BJ (cell line): ENCODE data around the gene BBX. TPM values are rescaled to one million over a fixed set of nuclear protein-coding genes. Genes with fewer than 3 reads are reported as not detected.

Experiments used
- CTCF ChIA-PET: fragments of 350-600 bp; formaldehyde crosslinking; extraction: SDS; loops from one replicate; lab custom pipeline; 2021; ENCODE audit warnings: antibody characterized with exemption, inconsistent platforms; lab: Yijun Ruan, JAX
- POLR2A ChIA-PET: fragments of 300-600 bp; sonication (Branson Sonifier 250); formaldehyde crosslinking; extraction: SDS; loops from one replicate; lab custom pipeline; 2021; ENCODE audit warnings: antibody characterized with exemption; lab: Charles Lee
- DNase-seq: peaks from one replicate; pipeline ENCODE4 v3.0.0-alpha.2; 2011; ENCODE audit warnings: low read depth
- H3K27me3 ChIP-seq: 2 replicates; pipeline ENCODE4 v1.6.0; 2011; ENCODE audit warnings: low read length; ENCODE audit not compliant: control insufficient read depth, insufficient read depth
- H3K36me3 ChIP-seq: 2 replicates; pipeline ENCODE4 v1.5.1; 2011; ENCODE audit warnings: low read length; ENCODE audit not compliant: control insufficient read depth, insufficient read depth
- H3K4me3 ChIP-seq: 2 replicates; pipeline ENCODE4 v1.5.1; 2011; ENCODE audit warnings: low read depth, mild to moderate bottlenecking, control low read depth, low read length
- polyA plus RNA-seq: library from polyadenylated mRNA; depleted of rRNA; stranded (reverse); fragments of >200 nt; gene quantifications from 2 replicates; pipeline ENCODE4 v1.2.3, GENCODE V29; 2011
- TF ChIP-seq, protein P1 (sequence below): IDR thresholded peaks from 2 replicates; pipeline ENCODE4 v1.5.1; 2011; ENCODE audit warnings: low read depth, mild to moderate bottlenecking, control low read depth, inconsistent platforms, low read length, moderate library complexity; ENCODE audit not compliant: insufficient read depth

The BBX gene
- polyA plus RNA-seq, 1 experiment, result 47.6 TPM

DNA sequence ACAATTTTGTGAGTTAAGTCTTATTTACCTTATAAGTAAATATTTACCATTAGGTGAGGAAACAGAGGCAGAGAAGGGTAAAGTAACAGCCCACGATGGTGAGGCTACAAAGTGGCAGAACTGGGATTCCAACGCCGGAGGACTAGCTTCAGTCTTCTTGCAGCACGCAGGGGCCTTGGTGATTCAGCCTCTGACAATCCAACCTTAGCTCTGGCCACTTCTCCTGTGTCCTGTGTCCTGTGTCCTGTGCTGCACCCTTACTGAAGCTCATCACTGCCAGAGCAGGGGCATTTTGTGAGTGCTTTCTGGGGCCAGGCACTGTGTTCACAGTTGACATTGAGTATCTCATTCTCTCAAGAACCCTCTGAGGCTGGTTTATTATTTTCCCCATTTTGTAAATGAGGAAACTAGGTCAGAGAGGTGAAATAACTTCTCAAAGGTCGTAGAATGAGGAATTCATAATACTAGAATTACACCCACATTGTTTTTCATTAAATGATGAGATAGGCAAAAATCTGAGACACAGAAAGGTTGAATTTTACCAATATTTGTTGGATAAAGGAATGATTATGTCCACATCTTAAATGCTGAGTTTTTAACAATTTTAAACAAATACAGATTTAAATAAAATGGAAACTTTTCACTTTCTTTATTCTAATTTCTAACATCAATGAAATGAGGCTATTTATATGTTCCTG, 215.9 kb downstream of the BBX start:
- POLR2A ChIA-PET, result no interaction called here
- DNase-seq, result no peak
- TF ChIP-seq, protein P1, sequence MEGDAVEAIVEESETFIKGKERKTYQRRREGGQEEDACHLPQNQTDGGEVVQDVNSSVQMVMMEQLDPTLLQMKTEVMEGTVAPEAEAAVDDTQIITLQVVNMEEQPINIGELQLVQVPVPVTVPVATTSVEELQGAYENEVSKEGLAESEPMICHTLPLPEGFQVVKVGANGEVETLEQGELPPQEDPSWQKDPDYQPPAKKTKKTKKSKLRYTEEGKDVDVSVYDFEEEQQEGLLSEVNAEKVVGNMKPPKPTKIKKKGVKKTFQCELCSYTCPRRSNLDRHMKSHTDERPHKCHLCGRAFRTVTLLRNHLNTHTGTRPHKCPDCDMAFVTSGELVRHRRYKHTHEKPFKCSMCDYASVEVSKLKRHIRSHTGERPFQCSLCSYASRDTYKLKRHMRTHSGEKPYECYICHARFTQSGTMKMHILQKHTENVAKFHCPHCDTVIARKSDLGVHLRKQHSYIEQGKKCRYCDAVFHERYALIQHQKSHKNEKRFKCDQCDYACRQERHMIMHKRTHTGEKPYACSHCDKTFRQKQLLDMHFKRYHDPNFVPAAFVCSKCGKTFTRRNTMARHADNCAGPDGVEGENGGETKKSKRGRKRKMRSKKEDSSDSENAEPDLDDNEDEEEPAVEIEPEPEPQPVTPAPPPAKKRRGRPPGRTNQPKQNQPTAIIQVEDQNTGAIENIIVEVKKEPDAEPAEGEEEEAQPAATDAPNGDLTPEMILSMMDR, result no peak
- Histone ChIP-seq H3K4me3 (no peak overlapping the region), H3K36me3 (no peaks in the 10 kb centered on the region), H3K27me3 (no peaks in the 10 kb centered on the region)
- CTCF ChIA-PET, result interaction anchor here (0.6 to 6.4 kb wide), 7 partner anchors 12 to 503 kb away, joined by 3 to 20 read pairs (median 4); no protein-coding TSS in a partner anchor

DNA sequence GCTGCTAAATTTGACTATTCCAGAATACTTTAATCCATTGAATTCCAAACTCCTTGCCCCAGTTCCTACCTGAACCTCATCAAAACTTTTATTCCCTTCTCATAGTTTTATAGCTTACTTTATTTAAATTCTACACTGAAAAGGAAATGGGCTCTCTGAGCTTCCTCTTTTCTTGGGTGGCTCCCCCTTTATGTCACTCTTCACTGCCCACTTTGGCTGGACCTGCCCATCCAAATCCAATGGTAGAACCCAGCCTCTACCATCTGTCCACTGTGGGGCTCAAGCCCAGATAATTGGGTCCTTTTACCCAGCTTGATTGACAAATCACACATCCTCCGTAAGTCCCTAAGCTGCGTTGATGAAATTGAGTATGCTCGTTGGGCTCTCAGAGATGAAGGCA, 216.5 kb downstream of the BBX start:
- ChIA-PET POLR2A (no interaction called here), CTCF (interaction anchor here (0.9 to 6.4 kb wide), 8 partner anchors 12 to 503 kb away, joined by 3 to 24 read pairs (median 5); no protein-coding TSS in a partner anchor)
- DNase-seq, result no peak
- no peaks in the 10 kb centered on the region for H3K27me3 ChIP-seq
- no peak overlapping the region for H3K4me3 ChIP-seq
- TF ChIP-seq, protein P1, result no peak
- no peaks in the 10 kb centered on the region for H3K36me3 ChIP-seq

DNA sequence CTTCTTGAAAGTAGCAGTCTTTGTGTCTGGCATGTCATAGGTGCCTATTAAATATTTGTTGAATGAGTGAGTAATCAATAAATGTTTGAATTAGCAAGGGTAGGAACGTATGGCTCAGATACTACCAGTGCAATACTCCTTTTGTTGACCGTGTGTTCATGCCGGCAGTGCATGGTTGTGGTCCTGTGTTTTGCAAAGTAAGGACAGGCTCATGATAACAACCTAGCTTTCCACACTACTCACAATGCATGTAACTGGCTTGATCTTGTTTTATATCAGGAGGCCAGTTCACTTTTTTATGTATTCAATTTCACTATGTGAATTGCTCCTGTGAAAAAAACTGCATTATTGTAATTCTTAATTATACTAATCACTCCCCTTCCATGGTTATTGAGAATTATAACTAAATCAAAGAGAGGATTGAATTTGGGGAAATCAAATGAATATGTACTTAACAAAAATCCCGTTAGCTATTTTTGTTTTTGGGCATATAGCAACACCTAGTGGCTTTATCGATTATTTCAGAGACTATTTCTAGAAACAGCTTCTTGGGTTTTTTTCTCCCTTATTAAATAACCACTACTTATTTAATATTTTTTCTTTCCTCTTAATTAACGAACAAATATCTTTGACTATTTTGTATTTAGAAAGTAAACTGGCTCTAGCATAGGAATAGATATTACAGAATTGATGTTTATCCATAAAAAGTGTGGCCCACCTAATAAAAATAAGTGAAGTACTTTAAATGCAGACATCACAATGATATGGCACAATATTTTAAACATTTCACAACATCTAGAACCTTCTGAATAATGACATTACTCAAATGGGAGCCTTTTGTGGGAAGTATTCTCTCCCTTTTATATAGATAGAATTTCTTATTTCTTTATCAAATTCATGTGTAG, 218.5 kb downstream of the BBX start:
- H3K36me3 ChIP-seq, result no peaks in the 10 kb centered on the region
- TF ChIP-seq, protein P1, result peak; percentile 46
- no peak for DNase-seq
- no peak overlapping the region for H3K4me3 ChIP-seq
- ChIA-PET POLR2A (interaction anchor here (0.7 kb wide), 1 partner anchor 71 kb away, joined by 3 read pairs; no protein-coding TSS in a partner anchor), CTCF (interaction anchor here (0.6 to 6.4 kb wide), 17 partner anchors 9 to 505 kb away, joined by 3 to 24 read pairs (median 4); no protein-coding TSS in a partner anchor)
- no peaks in the 10 kb centered on the region for H3K27me3 ChIP-seq

DNA sequence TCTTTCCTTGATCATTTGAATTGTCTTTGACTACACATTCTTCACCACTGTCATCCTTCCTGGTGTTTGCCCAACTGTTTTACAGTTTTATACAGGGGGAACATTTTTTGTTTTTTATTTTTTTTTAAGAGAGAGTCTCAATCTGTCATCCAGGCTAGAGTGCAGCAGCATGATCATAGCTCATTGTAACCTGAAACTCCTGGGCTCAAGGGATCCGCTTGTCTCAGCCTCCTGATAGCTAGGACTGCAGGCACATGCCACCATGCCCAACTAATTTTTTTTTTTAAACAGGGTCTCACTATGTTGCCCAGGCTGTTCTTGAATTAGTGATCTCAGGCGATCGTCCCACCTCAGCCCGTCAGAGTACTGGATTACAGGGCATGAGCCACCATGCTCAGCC, 222.6 kb downstream of the BBX start:
- Histone ChIP-seq H3K36me3 (no peaks in the 10 kb centered on the region), H3K27me3 (no peaks in the 10 kb centered on the region), H3K4me3 (no peak overlapping the region)
- DNase-seq, result no peak
- TF ChIP-seq, protein P1, result no peak
- POLR2A ChIA-PET, result no interaction called here
- CTCF ChIA-PET, result interaction anchor here (0.7 kb wide), 1 partner anchor 57 kb away, joined by 3 read pairs; no protein-coding TSS in a partner anchor
